Endothelial cell (in vitro differentiated cells): Measurements from ENCODE around the gene CRYZ. TPM values are rescaled to one million over a fixed set of nuclear protein-coding genes. Genes with fewer than 3 reads are reported as not detected.
"Not testable (repeated sequence)": the region's sequence is repeated elsewhere in the genome, so short reads cannot be mapped to it uniquely, and the experiment has no call there.

Experiments
- DNase-seq: peaks from one replicate; pipeline ENCODE4 v3.0.0; 2021; ENCODE audit warnings: low spot score
- H3K27ac Mint-ChIP-seq: one replicate; pipeline ENCODE4 v1.8.0; 2021; ENCODE audit warnings: mixed read lengths, inconsistent platforms; ENCODE audit not compliant: unreplicated experiment
- H3K27me3 Mint-ChIP-seq: one replicate; pipeline ENCODE4 v1.8.0; 2021; ENCODE audit warnings: mild to moderate bottlenecking, moderate library complexity, mixed read lengths, inconsistent platforms; ENCODE audit not compliant: unreplicated experiment
- H3K36me3 Mint-ChIP-seq: one replicate; pipeline ENCODE4 v1.8.0; 2021; ENCODE audit warnings: mild to moderate bottlenecking, low read depth, mixed read lengths, inconsistent platforms; ENCODE audit not compliant: unreplicated experiment
- H3K4me1 Mint-ChIP-seq: one replicate; pipeline ENCODE4 v1.8.0; 2021; ENCODE audit warnings: mild to moderate bottlenecking, mixed read lengths, inconsistent platforms; ENCODE audit not compliant: unreplicated experiment
- H3K4me3 Mint-ChIP-seq: one replicate; pipeline ENCODE4 v1.8.0; 2021; ENCODE audit warnings: mild to moderate bottlenecking, mixed read lengths, inconsistent platforms; ENCODE audit not compliant: unreplicated experiment
- H3K9me3 Mint-ChIP-seq: one replicate; pipeline ENCODE4 v1.8.0; 2021; ENCODE audit warnings: mixed read lengths, inconsistent platforms; ENCODE audit not compliant: unreplicated experiment
- total RNA-seq: library from RNA; stranded (reverse); fragmentation: NEBNext Ultra II Directional; extraction: Animal tissue kit (Norgen Biotek cat#: 25700); gene quantifications from one replicate; pipeline ENCODE4 v1.2.1, GENCODE V29; 2021; ENCODE audit not compliant: unreplicated experiment
- TF ChIP-seq, protein P1 (sequence below): fragments of 200-600 bp; sonication (generic); IDR thresholded peaks from one replicate; pipeline ENCODE4 v1.5.0; 2021; ENCODE audit warnings: antibody characterized with exemption; ENCODE audit not compliant: unreplicated experiment

The CRYZ gene
- total RNA-seq, 1 donor from 2014 or later, result 31.7 TPM

- peaks cover 36% of the 10 kb centered on the region for H3K36me3 Mint-ChIP-seq
- peaks cover 4% of the 10 kb centered on the region for H3K9me3 Mint-ChIP-seq
- DNase-seq, result no peak
- H3K27ac Mint-ChIP-seq, result no peak overlapping the region
- TF ChIP-seq, protein P1, sequence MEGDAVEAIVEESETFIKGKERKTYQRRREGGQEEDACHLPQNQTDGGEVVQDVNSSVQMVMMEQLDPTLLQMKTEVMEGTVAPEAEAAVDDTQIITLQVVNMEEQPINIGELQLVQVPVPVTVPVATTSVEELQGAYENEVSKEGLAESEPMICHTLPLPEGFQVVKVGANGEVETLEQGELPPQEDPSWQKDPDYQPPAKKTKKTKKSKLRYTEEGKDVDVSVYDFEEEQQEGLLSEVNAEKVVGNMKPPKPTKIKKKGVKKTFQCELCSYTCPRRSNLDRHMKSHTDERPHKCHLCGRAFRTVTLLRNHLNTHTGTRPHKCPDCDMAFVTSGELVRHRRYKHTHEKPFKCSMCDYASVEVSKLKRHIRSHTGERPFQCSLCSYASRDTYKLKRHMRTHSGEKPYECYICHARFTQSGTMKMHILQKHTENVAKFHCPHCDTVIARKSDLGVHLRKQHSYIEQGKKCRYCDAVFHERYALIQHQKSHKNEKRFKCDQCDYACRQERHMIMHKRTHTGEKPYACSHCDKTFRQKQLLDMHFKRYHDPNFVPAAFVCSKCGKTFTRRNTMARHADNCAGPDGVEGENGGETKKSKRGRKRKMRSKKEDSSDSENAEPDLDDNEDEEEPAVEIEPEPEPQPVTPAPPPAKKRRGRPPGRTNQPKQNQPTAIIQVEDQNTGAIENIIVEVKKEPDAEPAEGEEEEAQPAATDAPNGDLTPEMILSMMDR, result no peak
- H3K27me3 Mint-ChIP-seq, result no peaks in the 10 kb centered on the region
- peaks cover 11% of the 10 kb centered on the region for H3K4me1 Mint-ChIP-seq
- H3K4me3 Mint-ChIP-seq, result no peak overlapping the region
These were observed 4.5 kb upstream of the CRYZ start for GRCh38 chr1:74737333-74737732.

- H3K27ac Mint-ChIP-seq, result peak overlapping the region; percentile 97
- DNase-seq, result peak; percentile 57
- peak overlapping the region; percentile 99 for H3K4me3 Mint-ChIP-seq
- TF ChIP-seq, protein P1, result peak; percentile 61
- H3K4me1 Mint-ChIP-seq, result peaks cover 15% of the 10 kb centered on the region
- no peaks in the 10 kb centered on the region for H3K9me3 Mint-ChIP-seq
- no peaks in the 10 kb centered on the region for H3K27me3 Mint-ChIP-seq
- H3K36me3 Mint-ChIP-seq, result peaks cover 12% of the 10 kb centered on the region
These were observed 994 bp upstream of the CRYZ start for GRCh38 chr1:74733604-74734484.

DNA sequence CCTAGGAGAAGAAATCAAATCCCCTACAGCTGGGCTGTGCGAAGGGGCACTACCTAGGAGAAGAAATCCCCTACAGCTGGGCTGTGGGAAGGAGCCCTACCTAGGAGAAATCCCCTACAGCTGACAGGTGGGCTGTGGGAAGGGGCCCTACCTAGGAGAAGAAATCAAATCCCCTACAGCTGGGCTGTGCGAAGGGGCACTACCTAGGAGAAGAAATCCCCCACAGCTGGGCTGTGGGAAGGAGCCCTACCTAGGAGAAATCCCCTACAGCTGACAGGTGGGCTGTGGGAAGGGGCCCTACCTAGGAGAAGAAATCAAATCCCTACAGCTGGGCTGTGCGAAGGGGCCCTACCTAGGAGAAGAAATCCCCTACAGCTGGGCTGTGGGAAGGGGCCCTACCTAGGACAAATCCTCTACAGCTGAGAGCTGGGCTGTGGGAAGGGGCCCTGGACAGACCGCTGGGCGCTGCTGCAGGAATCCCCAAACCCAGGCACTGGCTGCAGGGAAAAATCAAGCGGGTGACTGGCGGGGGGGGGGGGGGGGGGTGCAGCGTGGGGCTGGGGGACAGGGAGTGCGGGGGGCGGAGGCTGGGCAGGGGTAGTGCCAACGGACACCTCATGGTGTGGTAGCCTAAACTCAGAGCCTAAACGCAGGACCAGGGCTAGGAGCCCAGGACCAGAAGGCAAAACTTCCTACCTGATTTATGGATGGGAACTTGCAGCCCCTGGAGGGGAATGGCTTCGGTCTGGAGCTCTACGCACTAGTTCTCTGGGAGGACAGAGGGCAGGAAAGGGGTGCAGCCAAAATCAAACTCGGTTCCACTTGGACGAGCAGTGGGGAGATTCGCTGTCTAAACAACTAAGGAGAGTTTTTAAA is 541 bp downstream of the CRYZ start:
- H3K27me3 Mint-ChIP-seq, H3K36me3 Mint-ChIP-seq, H3K9me3 Mint-ChIP-seq: not testable (repeated sequence)
- DNase-seq, result peak; percentile 5
- Mint-ChIP-seq H3K27ac (peak overlapping the region; percentile 97), H3K4me3 (peak overlapping the region; percentile 99), H3K4me1 (peaks cover 15% of the 10 kb centered on the region)

- no peak for DNase-seq
- Mint-ChIP-seq H3K36me3 (peaks cover 17% of the 10 kb centered on the region), H3K4me1 (peaks cover 15% of the 10 kb centered on the region), H3K27me3 (peaks cover 3% of the 10 kb centered on the region), H3K9me3 (peaks cover 7% of the 10 kb centered on the region), H3K4me3 (peak overlapping the region; percentile 56), H3K27ac (no peak overlapping the region)
- TF ChIP-seq, protein P1, result no peak
These were observed 1.3 kb downstream of the CRYZ start for GRCh38 chr1:74731399-74732052.

- H3K27ac Mint-ChIP-seq, result no peak overlapping the region
- DNase-seq, result no peak
- no peak overlapping the region for H3K4me3 Mint-ChIP-seq
- H3K4me1 Mint-ChIP-seq, result peaks cover 13% of the 10 kb centered on the region
- peaks cover 29% of the 10 kb centered on the region for H3K36me3 Mint-ChIP-seq
- TF ChIP-seq, protein P1, result no peak
- H3K9me3 Mint-ChIP-seq, result peaks cover 9% of the 10 kb centered on the region
- H3K27me3 Mint-ChIP-seq, result peaks cover 4% of the 10 kb centered on the region
These were observed 2.9 kb downstream of the CRYZ start for GRCh38 chr1:74729741-74730478.
